HG03439 (cell line): ENCODE results near the gene COL18A1.
"Not testable (repeated sequence)": the region's sequence is repeated elsewhere in the genome, so short reads cannot be mapped to it uniquely, and the experiment has no call there.

Experiments
- ATAC-seq: cut with Tn5 transposase; IDR thresholded peaks from one replicate; pipeline ENCODE4 v1.9.1; 2021; ENCODE audit warnings: mild to moderate bottlenecking, moderate library complexity; ENCODE audit not compliant: unreplicated experiment

Gene COL18A1

DNA sequence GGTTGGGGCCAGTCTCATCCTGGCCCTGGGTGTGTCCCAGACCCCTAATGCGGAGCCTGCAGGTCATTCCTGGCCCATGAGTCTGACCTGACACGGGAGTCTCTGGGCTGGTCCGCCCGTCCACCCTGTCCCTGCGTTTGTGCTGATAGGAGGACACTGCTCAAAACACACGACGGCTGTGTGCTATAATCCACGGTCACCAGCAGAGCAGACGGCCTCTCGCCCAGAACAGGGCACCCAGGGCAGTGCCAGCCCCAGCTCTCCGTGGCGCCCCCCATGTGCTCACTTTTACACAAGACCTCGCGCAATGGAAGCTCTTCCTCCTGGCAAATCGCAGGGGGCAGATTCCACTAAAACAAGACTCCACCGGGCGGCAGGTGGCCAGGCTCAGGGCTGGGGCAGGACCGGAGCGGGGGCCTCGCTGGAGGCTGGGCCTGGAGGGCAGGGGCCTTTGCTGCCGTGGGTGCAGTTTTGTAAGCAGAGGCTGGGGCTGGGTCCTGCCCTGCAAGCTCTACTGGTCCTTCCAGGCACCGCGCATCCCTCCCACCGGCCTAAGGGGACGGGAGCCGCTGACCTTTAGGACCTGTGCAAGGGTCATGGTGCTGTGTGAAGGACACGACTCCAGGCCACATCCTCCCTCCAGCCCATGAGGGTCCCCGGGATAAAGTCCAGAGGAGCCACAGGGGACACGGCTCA is 147.9 kb downstream of the COL18A1 start:
- ATAC-seq = no peak

DNA sequence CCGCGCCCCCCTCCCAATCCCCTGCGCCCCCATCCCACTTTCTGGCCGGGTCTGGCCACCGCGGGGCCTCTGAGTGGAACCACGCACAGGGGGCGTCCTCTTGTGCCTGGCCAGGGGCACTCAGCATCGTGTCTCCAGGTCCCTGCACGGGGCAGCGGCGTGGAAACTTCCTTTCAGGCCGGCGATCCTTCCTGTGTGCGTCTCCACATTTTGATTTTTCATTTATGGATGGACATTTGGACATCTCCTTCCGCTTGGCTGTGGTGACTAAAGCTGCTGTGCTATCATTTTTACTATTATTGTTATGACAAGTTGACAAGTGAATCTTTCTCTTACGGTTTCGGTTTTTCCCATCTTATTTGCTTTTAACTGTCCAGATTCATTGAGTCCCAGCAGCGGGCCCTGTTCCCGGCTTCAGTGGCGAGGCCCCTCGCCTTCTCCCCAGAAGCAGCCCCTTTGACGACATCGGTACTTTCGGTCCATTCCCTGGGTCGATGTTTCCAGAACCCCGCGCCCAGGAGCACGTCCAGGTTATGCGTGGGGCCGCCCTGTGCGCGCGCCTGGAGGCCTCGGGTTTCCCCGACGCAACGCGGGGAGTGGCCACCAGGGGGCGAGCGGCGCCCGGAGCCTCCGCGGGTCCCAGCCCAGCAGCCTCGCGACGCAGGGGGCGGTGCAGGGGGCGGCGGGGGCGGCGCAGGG is 149.7 kb downstream of the COL18A1 start:
- ATAC-seq = no peak

DNA sequence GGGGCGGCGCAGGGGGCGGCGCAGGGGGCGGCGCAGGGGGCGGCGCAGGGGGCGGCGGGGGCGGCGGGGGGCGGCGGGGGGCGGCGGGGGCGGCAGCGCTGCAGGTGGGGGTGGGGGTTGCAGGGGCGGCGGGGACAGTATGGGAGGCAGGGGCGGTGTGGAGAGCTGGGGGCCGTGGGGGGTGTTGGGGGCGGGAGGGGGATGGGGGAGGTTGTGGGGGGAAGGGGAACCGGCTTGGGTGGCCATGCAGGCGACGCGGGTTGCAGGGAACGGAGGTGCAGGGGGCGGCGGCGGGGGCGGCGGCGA is 150.2 kb downstream of the COL18A1 start:
- no peak for ATAC-seq

DNA sequence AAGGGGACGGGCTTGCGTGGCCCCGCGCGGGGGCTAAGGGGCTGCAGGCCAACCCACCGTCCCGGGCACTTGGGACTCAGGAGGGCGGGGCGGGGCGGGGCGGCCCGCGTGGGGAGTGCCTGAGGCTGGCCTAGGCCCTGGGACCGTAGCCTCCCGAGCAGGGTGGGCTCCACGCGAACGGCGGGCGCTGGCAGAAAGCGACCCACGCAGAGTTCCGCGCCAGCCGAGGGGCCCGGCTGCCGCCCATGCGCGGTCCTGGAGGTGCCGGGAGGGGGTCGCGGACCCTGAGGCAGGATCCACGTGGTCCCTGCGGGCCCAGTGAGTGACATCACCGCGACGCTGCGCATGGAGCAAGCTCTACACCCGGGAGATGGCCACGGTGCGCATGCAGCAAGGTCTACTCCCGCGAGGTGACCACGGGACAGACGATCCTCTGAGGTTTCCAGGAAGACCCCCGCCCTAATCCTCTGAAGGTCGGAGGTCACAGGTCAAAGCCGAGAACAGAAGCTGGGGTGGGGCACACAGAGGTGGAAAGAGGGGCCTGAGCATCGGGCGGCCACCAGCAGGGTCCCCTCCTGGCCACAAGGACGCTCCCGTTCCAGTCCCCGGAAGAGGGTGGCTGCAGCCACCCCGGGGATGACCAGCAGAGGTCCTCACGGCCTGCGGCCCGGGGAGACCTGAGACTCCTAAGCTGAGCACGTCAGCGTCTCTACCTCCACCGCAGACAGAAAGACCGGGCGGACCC is 150.8 kb downstream of the COL18A1 start:
- peak; percentile 46 for ATAC-seq

DNA sequence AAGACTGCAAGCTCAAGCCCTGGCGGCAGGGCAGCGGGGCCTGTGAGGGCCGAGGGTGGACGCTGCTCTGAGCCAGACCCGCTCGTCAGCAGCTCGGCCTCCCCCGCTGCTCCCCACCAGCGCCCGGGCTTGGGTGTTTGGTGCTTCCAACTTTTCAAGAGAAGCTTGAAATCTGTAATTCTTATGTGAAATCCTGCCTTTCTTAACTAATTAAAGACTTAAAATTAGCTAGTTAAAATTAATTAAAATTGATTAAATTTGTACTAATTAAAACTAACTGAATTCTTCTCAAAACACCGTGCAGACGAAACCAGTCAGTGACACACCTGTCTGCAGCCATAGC is 151.3 kb downstream of the COL18A1 start:
- no peak for ATAC-seq

DNA sequence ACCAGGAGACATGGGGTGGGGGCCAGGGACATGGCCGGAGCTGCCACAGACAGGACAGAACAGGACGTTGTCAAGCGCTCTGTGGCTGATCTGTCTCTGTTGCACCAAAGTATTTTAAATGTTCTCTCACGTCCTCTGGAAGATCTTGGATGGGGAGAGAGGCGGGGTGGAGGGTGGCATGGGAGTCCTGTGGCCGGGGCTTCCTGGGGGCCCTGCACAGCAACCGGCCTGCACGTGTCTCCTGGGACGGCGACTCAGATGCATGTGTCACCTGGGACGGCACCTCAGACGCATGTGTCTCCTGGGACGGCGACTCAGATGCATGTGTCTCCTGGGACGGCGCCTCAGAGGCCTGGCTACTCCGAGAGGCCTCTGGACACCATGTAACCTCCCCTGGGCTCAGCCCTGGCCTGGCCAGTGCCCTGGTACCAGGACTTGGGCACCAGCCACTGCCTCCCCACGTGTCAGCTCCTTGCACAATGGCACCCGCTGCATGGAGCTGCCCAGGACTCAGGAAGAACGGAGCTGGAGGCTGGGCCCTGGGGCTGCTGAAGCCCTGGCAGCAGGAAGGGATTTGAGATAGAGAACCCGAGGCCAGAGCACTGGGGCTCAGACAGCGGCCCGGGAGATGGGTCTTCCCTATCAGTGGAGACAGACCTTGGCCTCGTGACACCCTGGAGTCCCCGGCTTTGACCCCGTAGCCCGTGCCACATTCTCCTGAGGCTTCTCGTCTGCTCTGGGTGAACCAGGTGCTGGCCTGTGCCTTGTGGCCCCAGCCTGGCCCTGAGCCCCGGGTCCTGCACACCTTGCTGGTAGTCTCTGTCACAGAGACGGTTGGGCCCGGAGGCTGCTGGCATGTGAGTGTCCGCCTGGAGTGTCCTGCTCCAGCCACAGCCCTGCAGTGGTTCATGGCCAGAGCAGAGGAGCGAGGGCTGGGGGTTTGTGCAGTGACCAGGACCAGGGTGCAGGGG is 152.0 kb downstream of the COL18A1 start:
- ATAC-seq = no peak

DNA sequence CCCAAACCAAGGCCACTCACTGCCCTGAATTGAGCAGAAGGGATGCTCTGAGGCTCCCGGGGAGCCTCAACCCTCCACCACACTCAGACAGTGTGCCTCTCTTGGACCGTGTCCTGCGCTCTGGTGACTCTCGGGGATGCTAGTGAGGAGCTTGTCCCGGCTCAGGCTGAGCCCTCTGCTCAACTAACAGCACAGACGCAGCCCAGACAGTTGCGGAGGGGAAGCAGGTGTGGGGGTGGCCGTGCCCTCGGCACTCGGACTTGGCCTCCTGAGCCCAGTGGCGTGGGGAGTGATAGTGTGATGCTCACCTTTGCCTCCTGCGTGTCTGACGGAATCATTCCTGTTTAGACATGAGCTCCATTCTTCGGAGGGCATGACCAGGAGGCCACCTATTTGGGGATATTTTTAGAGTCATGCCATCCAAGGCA is 152.7 kb downstream of the COL18A1 start:
- ATAC-seq = no peak

DNA sequence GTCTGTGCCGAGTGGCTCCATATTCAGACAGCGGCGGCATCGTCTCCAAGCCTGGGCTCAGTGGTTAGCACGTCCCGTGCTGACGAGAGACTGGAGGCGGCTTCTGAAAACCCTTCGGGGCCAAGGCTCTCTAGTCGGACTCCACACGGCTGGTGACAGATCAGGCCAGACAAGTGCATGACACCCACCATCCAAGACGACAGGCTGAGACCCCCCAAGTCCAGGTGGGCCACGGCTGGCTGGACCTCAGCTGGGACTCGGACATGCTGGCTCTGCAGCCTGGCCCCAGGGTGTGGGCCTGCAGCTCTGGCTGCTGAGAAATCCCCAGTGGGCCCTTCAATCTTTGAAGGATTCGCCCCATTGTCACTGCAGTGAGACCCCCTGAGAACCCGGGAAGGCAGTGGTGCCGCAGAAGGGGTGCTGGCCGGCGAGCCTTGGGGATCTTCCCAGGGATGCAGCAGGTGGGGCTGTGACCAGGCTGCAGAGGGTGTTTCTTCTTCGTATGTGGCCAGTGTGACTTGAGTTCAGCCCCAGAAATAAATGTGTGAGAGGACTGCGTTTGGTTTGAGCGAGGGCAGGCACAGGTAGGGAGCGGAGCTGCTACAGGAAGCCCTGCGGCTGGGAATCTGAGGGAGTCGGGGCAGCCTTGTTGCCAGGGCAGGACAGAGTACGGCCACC is 153.2 kb downstream of the COL18A1 start:
- ATAC-seq = no peak

DNA sequence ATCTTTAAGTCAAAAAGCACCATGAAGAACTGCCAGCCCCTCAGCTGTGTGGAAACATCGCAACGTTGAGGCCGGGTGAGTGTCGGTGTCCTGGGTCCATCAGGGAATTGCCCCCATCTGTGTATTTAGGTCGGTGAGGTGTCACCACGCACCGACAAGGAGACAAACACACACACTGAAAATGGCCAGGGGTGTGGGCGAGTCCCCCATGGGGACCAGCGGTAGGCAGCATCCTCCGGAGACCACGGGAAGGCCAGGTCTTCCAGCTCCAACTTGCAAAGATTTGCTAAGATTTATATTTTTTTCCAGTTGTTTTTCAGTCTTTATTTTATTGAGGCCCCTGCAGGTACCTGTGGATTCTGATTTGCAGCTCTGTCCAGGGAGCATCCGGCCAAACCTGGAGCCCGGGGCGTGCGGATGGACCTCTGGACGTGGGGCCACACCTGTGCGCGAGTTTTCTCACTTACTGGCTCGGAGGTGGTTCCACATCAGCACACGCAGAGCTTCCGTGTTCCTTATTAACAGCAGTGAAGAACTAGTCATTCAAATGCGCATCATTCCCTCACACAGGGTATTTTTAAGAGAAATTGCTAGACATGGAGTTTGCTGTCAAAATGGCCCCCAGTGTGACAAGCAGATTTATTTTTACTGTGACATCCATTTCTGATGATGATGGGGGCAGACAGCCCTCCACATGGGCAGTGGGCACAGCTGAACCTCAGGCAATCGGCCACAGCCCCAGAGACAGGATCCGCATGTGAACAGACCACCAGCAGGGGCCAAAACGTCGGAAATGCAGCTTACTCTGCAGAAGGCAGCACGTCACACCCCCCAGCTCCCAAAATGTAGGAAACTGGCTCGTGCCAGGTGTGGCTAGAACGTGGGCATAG is 154.5 kb downstream of the COL18A1 start:
- no peak for ATAC-seq

DNA sequence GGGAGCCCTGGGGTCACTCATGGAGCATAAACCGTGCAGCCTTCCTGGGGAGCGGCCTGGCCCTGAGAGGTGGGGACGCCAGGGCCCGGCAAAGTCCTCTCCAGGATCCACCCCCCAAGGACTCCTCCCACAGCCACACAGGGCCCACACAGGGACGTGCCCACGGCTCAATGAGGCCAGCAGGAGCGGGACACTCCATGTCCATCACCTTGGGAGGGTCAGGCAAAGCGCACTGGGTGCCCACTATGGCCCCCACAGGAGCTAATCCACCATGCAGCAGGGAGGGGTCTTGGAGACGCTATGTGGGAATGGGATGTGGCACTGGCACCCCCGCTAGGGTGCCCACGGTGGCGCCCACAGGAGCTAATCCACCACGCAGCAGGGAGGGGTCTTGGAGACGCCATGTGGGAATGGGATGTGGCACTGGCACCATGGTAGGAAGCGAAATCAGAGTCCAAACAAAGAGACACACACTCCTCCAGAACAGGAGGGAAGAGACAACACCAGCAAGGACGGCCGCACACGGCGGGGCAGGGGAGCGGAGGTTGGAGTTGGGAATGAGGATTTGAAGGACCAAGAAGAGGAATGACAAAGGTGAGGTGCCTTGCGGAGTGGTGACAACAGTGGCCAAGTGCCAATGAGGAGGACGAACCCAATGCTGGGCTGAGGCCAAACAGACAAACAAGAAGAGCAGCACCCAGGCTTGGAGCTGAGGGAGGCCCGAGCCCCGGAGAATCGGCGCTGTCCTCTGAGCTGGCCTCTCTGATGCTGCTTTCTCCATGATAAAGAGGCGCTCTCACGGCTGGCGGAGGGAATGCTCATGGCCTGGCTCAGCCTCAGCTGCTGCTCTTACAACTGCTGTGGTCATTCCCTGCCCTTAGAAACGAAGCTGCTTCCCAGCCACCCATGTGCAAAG is 155.4 kb downstream of the COL18A1 start:
- no peak for ATAC-seq

DNA sequence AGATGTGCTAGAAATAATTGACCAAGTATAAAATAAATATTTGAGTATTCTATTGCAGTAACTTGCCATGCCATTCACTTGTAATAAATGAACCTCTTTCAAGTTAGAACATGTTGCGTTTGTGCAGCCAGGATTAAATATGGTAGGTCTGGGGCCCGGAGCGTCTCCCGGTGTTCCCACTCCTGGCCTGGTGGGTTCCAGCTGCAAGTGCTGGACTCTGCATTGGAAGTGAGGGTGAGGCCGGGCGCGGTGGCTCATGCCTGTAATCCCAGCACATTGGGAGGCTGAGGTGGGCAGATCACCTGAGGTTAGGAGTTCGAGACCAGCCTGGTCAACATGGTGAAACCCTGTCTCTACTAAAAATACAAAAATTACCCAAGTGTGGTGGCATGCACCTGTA is 156.3 kb downstream of the COL18A1 start:
- not testable (repeated sequence) for ATAC-seq

DNA sequence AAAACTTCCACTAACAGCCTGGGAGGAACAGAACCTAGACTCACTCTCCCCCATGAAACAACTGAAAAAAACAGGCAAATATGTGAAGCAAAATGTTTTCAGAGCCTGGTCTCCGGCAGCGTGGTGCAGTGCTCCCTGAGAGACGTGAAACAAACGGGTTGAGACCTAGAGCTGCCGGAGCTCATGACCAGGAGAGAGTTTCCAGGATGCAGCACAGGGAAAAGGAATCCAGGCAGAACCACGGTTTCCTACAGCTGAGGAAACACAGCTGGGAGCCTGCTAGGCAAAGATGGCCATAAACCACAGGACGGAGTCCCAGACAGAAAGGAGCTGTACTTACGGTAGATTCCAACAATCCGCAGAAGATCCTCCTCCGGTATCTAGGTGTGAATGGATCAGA is 157.4 kb downstream of the COL18A1 start:
- no peak for ATAC-seq

DNA sequence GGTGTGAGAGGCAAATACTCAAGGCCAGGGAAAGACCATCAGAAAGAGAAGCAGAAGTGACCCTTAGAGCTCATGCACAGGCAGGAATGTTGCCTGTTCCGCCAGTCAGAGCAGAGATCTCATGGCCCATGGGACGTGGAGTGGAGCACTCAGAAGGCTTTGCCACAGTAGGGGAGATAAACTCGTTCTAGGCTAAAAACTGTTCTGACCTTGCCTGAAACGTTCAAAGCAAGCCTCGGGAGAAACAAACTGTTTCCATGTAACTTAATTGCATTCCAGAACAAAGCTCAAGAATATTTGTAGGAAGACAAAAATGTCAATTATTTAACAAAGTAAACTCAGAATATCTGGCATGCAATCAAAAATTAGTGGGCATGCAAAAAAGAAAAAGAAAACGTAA is 158.0 kb downstream of the COL18A1 start:
- ATAC-seq = no peak
